CD4-positive, alpha-beta T cell treated with Interferon alpha-2 for 1 hour (primary cell): ENCODE measurements around the gene SLC5A10.
"Not testable (repeated sequence)": the region's sequence is repeated elsewhere in the genome, so short reads cannot be mapped to it uniquely, and the experiment has no call there.

Experiments used
- DNase-seq, 2 donors: peaks; one replicate each; pipeline ENCODE4 v3.0.0-alpha.2; 2020 to 2022

Gene SLC5A10

DNA sequence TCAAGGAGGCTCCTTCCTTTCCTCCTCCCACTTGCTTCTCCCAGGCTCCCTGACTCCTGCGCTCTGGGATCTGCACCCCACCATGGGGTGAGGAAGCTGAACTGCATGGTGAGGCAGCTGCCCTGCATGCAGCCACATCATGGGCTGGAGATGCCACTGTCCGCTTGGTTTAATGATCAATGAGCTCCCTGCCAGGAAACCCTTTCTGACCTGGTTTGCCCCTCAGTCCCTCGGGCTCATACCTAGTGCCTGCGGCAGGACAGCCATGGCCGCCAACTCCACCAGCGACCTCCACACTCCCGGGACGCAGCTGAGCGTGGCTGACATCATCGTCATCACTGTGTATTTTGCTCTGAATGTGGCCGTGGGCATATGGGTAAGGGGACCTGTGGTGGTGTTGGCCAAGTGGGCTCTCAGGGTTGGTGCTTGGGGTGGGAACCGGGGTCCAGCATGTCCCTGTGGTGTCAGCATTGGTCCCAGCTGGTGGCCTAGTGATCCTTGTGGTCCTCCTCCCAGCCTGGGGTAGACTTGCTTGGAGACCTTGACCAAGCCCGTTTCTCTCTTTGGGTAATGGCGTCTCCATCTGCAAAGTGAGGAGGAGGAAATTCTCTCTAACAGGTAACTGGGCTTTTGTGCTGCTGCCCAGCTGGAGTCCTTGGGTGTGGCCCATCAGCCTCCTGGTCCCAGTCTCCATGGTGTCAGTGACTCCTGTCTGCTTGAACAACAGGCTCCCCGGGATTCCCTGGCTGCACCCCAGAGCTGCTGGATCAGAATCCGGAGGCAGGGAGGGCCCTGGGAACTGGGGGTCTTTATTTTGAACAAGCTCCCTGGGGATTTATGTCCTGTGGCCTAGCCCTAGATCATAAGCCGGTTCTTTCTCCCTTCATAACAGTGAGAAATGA, at the start of gene SLC5A10:
Gene SLC5A10, plus strand, starts transcription at position 225 of the 902 bp plus-strand sequence. Its CDS starts 41 bp downstream, at position 266.
- DNase-seq, result no peak

DNA sequence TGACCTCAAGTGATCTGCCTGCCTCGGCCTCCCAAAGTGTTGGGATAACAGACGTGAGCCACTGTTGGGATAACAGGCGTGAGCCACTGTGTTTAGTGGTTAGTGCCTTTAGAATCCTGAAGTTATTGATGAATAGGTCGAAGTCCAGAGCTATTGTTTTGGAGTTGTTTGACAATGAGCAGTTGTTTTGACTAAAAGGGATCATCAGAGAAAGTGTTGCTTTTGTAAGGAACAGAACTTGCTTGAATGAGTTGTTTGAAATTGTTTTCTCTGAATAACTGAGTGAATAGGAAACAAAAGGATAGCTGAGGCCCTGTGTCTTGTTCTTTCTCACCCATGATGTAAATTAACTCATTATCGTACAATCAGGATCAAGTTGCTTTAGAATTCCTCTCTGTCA, 47.5 kb upstream of the SLC5A10 start:
- no peak for DNase-seq

DNA sequence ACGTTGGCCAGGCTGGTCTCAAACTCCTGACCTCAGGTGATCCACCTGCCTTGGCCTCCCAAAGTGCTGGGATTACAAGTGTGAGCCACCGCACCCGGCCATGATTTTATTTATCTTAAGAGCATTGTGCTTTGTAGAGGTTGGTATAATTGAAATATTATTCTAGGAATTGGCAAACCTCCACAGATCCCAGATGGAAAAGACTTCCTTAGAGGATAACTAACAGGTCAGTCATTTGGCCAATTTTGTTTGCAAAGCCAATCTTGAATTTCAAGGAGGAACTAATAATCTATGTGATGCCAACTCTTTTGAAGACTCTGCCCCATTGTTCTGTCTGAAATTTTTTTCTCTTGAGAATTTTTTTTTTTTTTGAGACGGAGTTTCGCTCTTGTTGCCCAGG, 46.7 kb upstream of the SLC5A10 start:
- no peak for DNase-seq

GRCh38 chr17:18910326-18910725, 41.6 kb upstream of the SLC5A10 start:
- no peak for DNase-seq

DNA sequence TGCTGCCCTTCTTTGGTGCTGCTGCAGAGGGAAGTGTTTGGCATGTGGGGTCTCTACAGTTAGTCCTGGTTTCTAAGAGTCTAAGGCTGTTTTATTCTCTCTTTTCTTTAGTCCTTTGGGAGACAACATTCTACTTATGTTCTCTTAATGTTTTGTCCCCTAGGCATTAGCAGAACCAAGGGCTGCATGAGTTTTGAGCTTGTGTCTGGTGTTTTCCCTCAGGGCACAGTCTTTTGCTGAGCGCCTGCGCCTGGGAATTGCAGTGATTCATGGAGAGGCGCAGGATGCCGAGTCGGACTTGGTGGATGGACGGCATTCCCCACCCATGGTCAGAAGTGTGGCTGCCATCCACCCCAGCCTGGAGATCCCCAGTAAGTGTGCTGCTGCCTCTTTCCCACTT, 41.1 kb upstream of the SLC5A10 start:
- no peak for DNase-seq

GRCh38 chr17:18916816-18917500, 35.0 kb upstream of the SLC5A10 start:
- no peak for DNase-seq

DNA sequence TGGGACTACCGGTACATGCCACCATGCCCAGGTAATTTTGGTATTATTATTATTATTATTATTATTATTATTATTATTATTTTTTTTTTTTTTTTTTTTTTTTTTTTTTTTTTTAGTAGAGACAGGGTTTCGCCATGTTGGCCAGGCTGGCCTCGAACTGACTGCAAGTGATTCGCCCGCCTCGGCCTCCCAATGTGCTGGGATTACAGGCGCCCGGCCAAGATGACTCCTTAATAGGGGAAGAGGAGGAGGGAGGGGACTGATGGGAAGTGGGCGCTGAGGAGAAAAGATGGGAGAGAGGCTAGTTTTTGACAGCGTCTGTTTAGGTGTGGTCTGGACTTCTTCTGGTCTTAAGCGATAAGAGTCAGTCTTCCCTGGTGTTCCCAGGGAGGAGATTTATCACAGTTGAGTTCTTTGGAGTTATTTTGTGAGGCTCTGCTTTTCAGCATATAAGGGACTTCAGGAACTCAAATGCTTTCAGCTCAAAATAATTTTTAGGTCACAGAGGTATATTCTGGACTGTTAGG, 34.4 kb upstream of the SLC5A10 start:
- no peak for DNase-seq

DNA sequence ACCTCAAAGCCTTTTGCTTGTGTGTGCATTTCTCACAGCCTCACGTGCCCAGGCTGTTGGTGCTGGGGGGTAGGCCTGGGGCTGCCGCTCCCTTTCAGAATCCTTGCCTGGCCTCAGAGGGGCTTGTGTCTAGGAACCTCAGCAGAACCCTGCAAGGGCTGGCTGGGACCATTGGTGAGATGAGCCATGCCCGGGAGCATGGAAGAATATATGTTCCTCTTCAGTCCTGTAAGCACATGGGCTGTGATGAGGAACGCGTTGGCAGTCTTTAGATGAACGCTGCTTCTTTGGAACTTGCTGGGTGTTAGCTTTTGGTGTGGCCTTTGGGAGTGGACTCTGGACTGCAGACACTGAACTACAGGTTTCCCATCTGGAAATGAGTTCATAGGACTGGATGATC, 32.0 kb upstream of the SLC5A10 start:
- DNase-seq, result no peak

DNA sequence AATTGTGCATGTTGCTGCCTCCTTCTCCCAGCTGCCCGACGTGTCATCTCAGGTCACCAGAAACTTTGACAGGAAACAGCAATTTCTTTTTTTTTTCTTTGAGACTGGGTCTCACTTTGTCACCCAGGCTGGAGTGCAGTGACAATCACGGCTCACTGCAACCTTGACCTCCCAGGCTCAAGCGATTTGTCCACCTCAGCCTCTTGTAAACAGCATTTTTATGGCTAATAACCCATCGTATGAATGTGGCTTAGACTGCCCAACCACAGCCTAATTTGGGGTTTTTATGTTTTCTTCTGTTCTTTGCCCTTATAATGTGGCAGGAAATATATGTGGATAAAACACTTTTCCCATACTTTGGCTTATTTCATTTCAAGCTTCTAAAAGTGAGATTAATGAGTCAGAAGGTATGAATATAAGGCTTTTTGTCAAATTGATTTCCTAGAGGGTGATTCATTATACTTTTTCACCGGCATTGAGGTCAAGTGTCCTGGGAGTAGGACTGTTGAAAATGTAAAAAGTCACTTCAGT, 31.0 kb upstream of the SLC5A10 start:
- no peak for DNase-seq

GRCh38 chr17:18921485-18921884, 30.5 kb upstream of the SLC5A10 start:
- DNase-seq, result no peak

GRCh38 chr17:18921912-18922451, 30.0 kb upstream of the SLC5A10 start:
- no peak for DNase-seq

DNA sequence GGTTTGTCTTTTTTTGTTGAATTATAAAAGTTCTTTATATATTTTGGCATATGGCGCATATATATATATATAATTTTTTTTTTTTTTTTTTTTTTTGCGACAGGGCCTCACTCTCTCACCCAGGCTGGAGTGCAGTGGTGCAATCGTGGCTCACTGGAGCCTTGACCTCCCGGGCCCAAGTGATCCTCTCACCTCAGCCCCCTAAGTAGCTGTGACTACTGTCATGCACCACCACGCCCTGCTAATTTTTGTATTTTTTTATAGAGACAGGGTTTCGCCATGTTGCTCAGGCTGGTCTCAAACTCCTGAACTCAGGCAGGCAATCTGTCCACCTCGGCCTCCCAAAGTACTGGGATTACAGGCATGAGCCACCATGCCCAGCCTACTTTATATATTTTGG, 29.4 kb upstream of the SLC5A10 start:
- not testable (repeated sequence) for DNase-seq

DNA sequence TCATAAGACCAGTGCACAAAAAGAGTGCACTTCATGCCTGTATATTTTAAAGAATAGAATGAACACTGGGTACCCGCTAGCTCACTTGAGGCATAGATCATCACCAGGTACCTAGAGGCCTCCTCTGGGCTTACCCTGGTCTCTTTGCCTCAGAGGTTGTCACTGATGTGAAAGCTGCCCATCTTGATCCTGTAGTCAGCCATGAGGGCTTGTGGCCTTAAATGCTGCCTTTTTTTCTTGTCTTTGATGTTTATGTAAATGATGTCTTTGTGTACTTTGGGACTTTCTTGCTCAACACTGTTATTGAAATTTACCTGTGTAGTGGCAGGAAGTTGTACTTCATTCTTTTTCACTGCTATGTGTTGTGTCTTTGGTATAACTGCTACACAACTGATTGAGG, 26.8 kb upstream of the SLC5A10 start:
- DNase-seq, result peak in 1 of 2 donors; percentile 12

DNA sequence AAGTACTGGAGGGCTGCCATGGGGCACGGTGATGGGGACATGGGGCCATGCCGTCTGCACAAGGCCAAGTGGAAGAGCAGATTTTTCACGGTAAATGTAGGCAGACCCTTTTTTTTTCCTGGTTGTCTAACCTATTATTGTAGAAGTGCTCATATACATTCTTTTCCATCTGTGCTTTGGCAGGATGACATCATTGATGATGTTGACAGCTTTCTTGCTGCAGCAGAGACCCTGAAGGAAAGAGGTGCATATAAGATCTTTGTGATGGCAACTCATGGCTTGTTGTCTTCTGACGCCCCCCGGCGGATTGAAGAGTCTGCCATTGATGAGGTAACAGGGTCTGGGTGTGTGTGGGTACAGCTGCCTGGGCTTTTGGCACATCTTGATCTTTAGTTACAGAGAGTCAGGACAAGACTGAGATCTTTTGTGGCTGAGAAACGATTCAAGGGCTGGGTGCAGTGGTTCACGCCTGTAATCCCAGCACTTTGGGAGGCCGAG, 23.3 kb upstream of the SLC5A10 start:
- DNase-seq, result no peak

- peak; percentile 8 to 38 for DNase-seq
Observed at GRCh38 chr17:18932360-18933055, 19.5 kb upstream of the SLC5A10 start.

GRCh38 chr17:18933102-18934058, 18.6 kb upstream of the SLC5A10 start:
- peak; percentile 15 to 30 for DNase-seq

DNA sequence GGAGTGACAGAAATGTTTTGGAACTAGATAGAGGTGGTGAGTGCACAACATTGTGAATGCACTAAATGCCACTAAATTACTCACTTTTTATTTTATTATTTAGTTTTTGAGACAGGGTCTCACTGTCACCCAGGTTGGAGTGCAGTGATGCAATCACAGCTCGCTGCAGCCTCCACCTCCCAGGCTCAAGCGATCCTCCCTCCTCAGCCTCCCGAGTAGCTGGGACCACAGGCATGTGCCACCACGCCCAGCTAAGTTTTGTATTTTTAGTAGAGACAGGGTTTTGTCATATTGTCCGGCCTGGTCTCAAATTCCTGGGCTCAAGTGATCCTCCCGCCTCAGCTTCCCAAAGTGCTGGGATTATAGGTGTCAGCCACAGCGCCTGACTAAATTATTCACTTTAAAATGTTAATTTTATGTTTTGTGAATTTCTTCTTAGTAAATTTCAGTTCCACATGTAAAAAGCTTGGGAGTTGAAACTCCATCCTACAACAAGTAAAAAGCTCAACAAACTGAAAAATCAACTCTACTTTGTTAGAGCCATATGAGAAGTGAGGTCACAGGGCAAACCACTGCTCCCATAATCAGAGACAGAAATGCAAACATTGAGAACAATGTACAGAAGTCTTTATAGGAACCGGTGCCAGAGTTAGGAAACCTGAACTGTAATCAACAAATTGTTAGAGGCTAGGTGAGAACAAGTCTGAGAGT, 13.8 kb upstream of the SLC5A10 start:
- DNase-seq, result no peak

DNA sequence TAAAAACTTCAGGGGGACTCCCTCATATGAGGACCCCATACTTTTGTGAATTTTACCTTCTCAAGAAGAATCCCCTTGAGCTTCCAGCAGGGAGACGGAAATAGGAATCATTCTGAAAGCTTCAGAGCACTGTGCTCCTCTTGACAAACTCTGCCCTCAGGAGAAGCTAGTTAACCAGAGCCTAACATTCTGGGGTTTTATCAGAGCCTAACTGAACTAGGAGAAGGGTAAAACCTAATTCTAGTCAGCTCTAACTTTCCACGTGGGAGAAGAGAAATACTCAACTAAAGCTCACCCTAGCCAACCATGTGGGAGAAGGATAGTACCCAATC, 13.3 kb upstream of the SLC5A10 start:
- DNase-seq, result no peak

DNA sequence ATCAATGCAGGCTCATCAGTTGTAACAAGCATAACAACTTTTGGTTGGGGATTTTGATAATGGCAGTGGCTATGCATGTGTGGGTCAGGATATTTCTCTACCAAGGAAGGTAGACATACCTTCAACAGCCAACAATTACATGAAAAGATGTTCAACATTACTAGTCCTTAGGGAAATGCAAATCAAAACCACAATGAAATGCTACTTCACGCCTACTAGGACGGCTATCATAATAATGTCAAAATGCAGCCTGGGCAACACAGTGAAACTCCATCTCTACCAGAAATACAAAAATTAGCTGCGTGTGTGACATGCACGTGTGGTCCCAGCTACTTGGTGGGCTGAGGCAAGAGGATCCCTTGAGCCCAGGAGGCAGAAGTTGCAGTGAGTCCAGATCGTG, 7.3 kb upstream of the SLC5A10 start:
- DNase-seq, result no peak

GRCh38 chr17:18946536-18946935, 5.4 kb upstream of the SLC5A10 start:
- DNase-seq, result no peak

DNA sequence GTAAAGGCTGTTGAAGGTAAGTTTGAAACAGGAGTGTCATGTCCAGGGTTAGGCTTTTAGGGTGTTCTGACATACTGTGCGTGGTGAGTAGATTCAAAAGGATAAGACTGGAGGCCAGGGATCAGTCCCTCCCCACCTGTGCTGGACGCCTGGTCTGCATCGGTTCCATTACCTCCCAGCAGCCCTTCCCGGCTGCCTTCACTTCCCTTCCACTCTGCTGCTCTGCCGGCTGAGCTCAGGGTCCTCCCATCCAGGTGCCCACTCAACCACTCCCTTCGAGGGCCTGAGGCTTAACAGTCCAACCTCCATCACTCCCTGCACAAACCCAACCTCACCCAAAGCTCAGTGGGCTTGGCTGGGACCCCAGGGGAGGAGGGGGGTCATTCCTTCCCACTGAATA, 4.1 kb upstream of the SLC5A10 start:
- no peak for DNase-seq
